Measurements from ENCODE around the gene OCRL. TPM values are rescaled to one million over a fixed set of nuclear protein-coding genes. Genes with fewer than 3 reads are reported as not detected.

The OCRL gene
- total and polyA plus RNA-seq, 2 donors (not counting 1 experiment from before 2014, with no cell fraction given): 23.0 to 32.1 TPM

DNA sequence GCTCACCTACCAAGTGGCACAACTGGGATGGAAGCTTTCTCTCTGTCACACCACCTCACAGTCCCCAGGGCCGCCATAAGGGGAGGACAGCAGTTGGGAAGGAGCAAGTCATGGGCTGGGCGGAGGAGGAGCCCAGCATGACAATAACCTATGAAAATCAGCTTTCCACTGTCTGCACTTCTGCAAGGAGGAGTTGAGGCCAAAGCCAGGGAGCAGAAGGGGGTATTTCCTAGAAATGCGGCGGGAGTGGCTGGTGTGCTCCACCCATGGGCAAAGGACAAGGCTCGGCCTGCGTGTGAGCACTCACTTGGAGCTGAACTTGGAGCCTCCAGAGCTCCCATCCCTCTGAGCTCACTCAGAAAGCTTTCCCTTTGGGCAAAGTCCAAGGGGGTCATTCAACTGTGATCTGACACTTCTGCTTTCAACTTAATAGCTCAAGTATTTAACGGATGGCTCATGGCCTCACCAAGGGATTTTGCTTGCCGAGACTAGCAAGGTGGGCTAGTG is 96.2 kb downstream of the OCRL start:
- no peaks in the 10 kb centered on the region for H3K9me3 ChIP-seq (ENCODE audit: control insufficient read depth, insufficient read depth, low read depth, low read length)
- H3K36me3 ChIP-seq (ENCODE audit: control insufficient read depth, insufficient read depth, low read length): no peaks in the 10 kb centered on the region
- DNase-seq (ENCODE audit: low read depth in 2 of 2): no peak
- H3K79me2 ChIP-seq (ENCODE audit: control insufficient read depth, insufficient read depth, low read length): no peaks in the 10 kb centered on the region
- H4K20me1 ChIP-seq (ENCODE audit: control insufficient read depth, extremely low read depth, insufficient read depth, low read length): no peaks in the 10 kb centered on the region
- TF ChIP-seq EZH2 (IDR thresholded peaks at IDR 0.05; ENCODE audit: low read length, missing control alignments) (no peak), CTCF (conservative IDR thresholded peaks at IDR 0.05 in 1 of 2, IDR thresholded peaks at IDR 0.05 in 1 of 2; ENCODE audit: low read depth in 1 of 2, low read length in 2 of 2) (no peak)
- no peak overlapping the region for H3K27ac ChIP-seq (ENCODE audit: insufficient read depth, low read length)
- no peaks in the 10 kb centered on the region for H3K27me3 ChIP-seq (ENCODE audit: control insufficient read depth, insufficient read depth, low read length)
- H3K4me1 ChIP-seq (ENCODE audit: control insufficient read depth, extremely low read depth, insufficient read depth, low read length): no peaks in the 10 kb centered on the region
- H3K9ac ChIP-seq (ENCODE audit: insufficient read depth, low read length): no peak overlapping the region
- no peak overlapping the region for H2AFZ ChIP-seq (ENCODE audit: low read length)
- H3K4me2 ChIP-seq (ENCODE audit: extremely low read depth, insufficient read depth, low read length): no peak overlapping the region
- no peak overlapping the region for H3K4me3 ChIP-seq (replicated peaks in 1 of 4; ENCODE audit: control extremely low read depth in 1 of 4, insufficient read depth in 1 of 4, low read depth in 3 of 4, low read length in 4 of 4)

DNA sequence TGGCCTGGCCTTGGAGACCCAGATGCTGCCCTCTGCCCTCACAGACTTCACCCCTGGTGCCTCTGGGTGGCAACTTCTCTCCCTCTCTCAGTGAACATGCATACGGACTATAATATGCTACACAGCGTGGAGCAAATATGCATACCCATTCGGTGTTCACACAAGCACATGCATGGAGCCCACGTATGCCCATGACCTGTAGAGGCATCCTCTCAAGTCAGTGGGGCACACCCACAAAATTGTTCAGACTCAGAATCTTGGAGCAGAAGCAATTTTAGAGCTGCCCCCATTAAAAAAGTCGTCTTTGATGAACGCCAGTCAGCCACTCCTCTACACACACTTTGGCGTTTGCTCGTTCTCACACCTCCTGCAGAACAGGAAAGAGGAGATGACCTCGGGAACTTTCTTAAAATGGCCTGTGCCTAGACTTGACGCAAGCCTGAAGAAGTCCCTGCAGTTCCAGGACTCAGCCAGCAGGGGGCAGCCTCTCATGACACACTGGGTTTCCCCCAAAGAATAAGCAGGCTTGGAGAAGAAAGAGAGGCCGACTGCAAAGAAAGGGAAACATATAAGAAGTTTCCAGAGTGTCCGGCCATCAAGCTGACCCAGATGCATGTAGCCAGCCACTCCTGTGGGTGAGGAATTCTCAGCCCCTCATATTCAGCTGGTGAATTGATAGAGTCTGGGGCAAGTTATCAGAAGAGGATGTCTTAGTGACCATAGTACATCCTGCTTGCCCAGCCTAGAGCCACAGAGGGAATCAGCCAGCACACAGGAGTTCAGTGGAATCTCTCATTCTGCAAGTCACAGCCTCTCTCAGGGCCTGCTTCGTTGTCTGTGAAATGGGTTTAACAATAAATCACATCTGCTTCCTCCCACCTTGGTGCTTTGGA is 97.4 kb downstream of the OCRL start:
- H3K9ac ChIP-seq (ENCODE audit: insufficient read depth, low read length): no peak overlapping the region

More for the DNA sequence above, 97.4 kb downstream of the OCRL start:
- H4K20me1 ChIP-seq (ENCODE audit: control insufficient read depth, extremely low read depth, insufficient read depth, low read length): no peaks in the 10 kb centered on the region
- H3K79me2 ChIP-seq (ENCODE audit: control insufficient read depth, insufficient read depth, low read length): no peaks in the 10 kb centered on the region
- H3K4me1 ChIP-seq (ENCODE audit: control insufficient read depth, extremely low read depth, insufficient read depth, low read length): peaks cover 2% of the 10 kb centered on the region
- H3K27me3 ChIP-seq (ENCODE audit: control insufficient read depth, insufficient read depth, low read length): no peaks in the 10 kb centered on the region
- no peak overlapping the region for H3K27ac ChIP-seq (ENCODE audit: insufficient read depth, low read length)
- H3K4me3 ChIP-seq (replicated peaks in 1 of 4; ENCODE audit: control extremely low read depth in 1 of 4, insufficient read depth in 1 of 4, low read depth in 3 of 4, low read length in 4 of 4): no peak overlapping the region
- H2AFZ ChIP-seq (ENCODE audit: low read length): no peak overlapping the region
- DNase-seq (ENCODE audit: low read depth in 2 of 2): peak; percentile 30 to 69
- peak; percentile 78 to 89 for TF ChIP-seq CTCF (conservative IDR thresholded peaks at IDR 0.05 in 1 of 2, IDR thresholded peaks at IDR 0.05 in 1 of 2; ENCODE audit: low read depth in 1 of 2, low read length in 2 of 2)
- no peak for TF ChIP-seq EZH2 (IDR thresholded peaks at IDR 0.05; ENCODE audit: low read length, missing control alignments)
- H3K9me3 ChIP-seq (ENCODE audit: control insufficient read depth, insufficient read depth, low read depth, low read length): no peaks in the 10 kb centered on the region
- H3K36me3 ChIP-seq (ENCODE audit: control insufficient read depth, insufficient read depth, low read length): no peaks in the 10 kb centered on the region
- H3K4me2 ChIP-seq (ENCODE audit: extremely low read depth, insufficient read depth, low read length): no peak overlapping the region
